Muscle layer of colon (tissue), 2 donors: Measurements from ENCODE around the gene CNGB1.

Experiments
- H3K27ac ChIP-seq: one replicate; pipeline ENCODE4 v1.7.0; 2013; ENCODE audit warnings: low read depth, mild to moderate bottlenecking, low read length, moderate library complexity
- H3K27me3 ChIP-seq, 2 donors: one replicate each; pipeline ENCODE4 v1.7.0; 2013; ENCODE audit warnings: low read length in 2 of 2, mild to moderate bottlenecking in 2 of 2; ENCODE audit not compliant: insufficient read depth in 2 of 2, control insufficient read depth in 1 of 2
- H3K36me3 ChIP-seq: one replicate; pipeline ENCODE4 v1.7.0; 2013; ENCODE audit warnings: mild to moderate bottlenecking, low read length; ENCODE audit not compliant: insufficient read depth
- H3K4me1 ChIP-seq: one replicate; pipeline ENCODE4 v1.7.0; 2013; ENCODE audit warnings: mild to moderate bottlenecking, low read length; ENCODE audit not compliant: insufficient read depth
- H3K4me3 ChIP-seq, 2 donors: one replicate each; pipeline ENCODE4 v1.7.0; 2013; ENCODE audit warnings: low read length in 2 of 2, low read depth in 1 of 2, mild to moderate bottlenecking in 1 of 2, moderate library complexity in 1 of 2
- H3K9ac ChIP-seq: one replicate; pipeline ENCODE4 v1.7.0; 2013; ENCODE audit warnings: low read length
- H3K9me3 ChIP-seq: one replicate; pipeline ENCODE4 v1.7.0; 2013; ENCODE audit warnings: mild to moderate bottlenecking, low read length
- donor health status: abdominal sarcoma.
- donor health status: Adenocarcinoma of cecum.

CNGB1 gene

GRCh38 chr16:57957673-57958392, 13.1 kb downstream of the CNGB1 start:
- no peaks in the 10 kb centered on the region for H3K9me3 ChIP-seq
- no peak overlapping the region for H3K4me3 ChIP-seq
- no peak overlapping the region for H3K27ac ChIP-seq
- H3K36me3 ChIP-seq: no peaks in the 10 kb centered on the region
- H3K4me1 ChIP-seq: no peaks in the 10 kb centered on the region
- no peaks in the 10 kb centered on the region for H3K27me3 ChIP-seq
- no peak overlapping the region for H3K9ac ChIP-seq

GRCh38 chr16:57956924-57957672, 13.8 kb downstream of the CNGB1 start:
- no peak overlapping the region for H3K27ac ChIP-seq
- H3K4me3 ChIP-seq: no peak overlapping the region
- H3K4me1 ChIP-seq: no peaks in the 10 kb centered on the region
- no peaks in the 10 kb centered on the region for H3K36me3 ChIP-seq
- H3K9me3 ChIP-seq: no peaks in the 10 kb centered on the region
- no peaks in the 10 kb centered on the region for H3K27me3 ChIP-seq
- no peak overlapping the region for H3K9ac ChIP-seq

- H3K4me3 ChIP-seq: no peak overlapping the region
- no peaks in the 10 kb centered on the region for H3K27me3 ChIP-seq
- H3K4me1 ChIP-seq: no peaks in the 10 kb centered on the region
- no peak overlapping the region for H3K9ac ChIP-seq
- H3K9me3 ChIP-seq: no peaks in the 10 kb centered on the region
- H3K27ac ChIP-seq: no peak overlapping the region
- H3K36me3 ChIP-seq: no peaks in the 10 kb centered on the region
These were observed 14.6 kb downstream of the CNGB1 start for GRCh38 chr16:57956270-57956808.

GRCh38 chr16:57955572-57956188, 15.2 kb downstream of the CNGB1 start:
- H3K4me1 ChIP-seq: no peaks in the 10 kb centered on the region
- H3K27ac ChIP-seq: no peak overlapping the region
- no peak overlapping the region for H3K9ac ChIP-seq
- no peak overlapping the region for H3K4me3 ChIP-seq
- no peaks in the 10 kb centered on the region for H3K27me3 ChIP-seq
- no peaks in the 10 kb centered on the region for H3K36me3 ChIP-seq
- H3K9me3 ChIP-seq: no peaks in the 10 kb centered on the region

GRCh38 chr16:57953857-57954256, 17.1 kb downstream of the CNGB1 start:
- Histone ChIP-seq H3K27ac (no peak overlapping the region), H3K36me3 (no peaks in the 10 kb centered on the region), H3K9ac (no peak overlapping the region), H3K9me3 (no peaks in the 10 kb centered on the region), H3K27me3 (no peaks in the 10 kb centered on the region), H3K4me3 (no peak overlapping the region), H3K4me1 (no peaks in the 10 kb centered on the region)

- no peaks in the 10 kb centered on the region for H3K27me3 ChIP-seq
- H3K4me1 ChIP-seq: no peaks in the 10 kb centered on the region
- no peak overlapping the region for H3K27ac ChIP-seq
- no peaks in the 10 kb centered on the region for H3K36me3 ChIP-seq
- H3K9me3 ChIP-seq: no peaks in the 10 kb centered on the region
- no peak overlapping the region for H3K4me3 ChIP-seq
- H3K9ac ChIP-seq: no peak overlapping the region
These were observed 18.0 kb downstream of the CNGB1 start for GRCh38 chr16:57952909-57953308.

- no peaks in the 10 kb centered on the region for H3K36me3 ChIP-seq
- H3K27me3 ChIP-seq: no peaks in the 10 kb centered on the region
- no peaks in the 10 kb centered on the region for H3K4me1 ChIP-seq
- no peaks in the 10 kb centered on the region for H3K9me3 ChIP-seq
- H3K9ac ChIP-seq: no peak overlapping the region
- no peak overlapping the region for H3K4me3 ChIP-seq
- no peak overlapping the region for H3K27ac ChIP-seq
These were observed 19.5 kb downstream of the CNGB1 start for GRCh38 chr16:57951204-57951960.

- no peaks in the 10 kb centered on the region for H3K36me3 ChIP-seq
- H3K9ac ChIP-seq: no peak overlapping the region
- no peaks in the 10 kb centered on the region for H3K9me3 ChIP-seq
- no peak overlapping the region for H3K4me3 ChIP-seq
- H3K27me3 ChIP-seq: no peaks in the 10 kb centered on the region
- H3K4me1 ChIP-seq: no peaks in the 10 kb centered on the region
- no peak overlapping the region for H3K27ac ChIP-seq
These were observed 20.5 kb downstream of the CNGB1 start for GRCh38 chr16:57950382-57950781.

- no peaks in the 10 kb centered on the region for H3K36me3 ChIP-seq
- H3K9ac ChIP-seq: no peak overlapping the region
- no peaks in the 10 kb centered on the region for H3K4me1 ChIP-seq
- no peaks in the 10 kb centered on the region for H3K9me3 ChIP-seq
- no peak overlapping the region for H3K4me3 ChIP-seq
- H3K27ac ChIP-seq: no peak overlapping the region
- H3K27me3 ChIP-seq: no peaks in the 10 kb centered on the region
These were observed 21.2 kb downstream of the CNGB1 start for GRCh38 chr16:57949595-57950238.

GRCh38 chr16:57949013-57949412, 21.9 kb downstream of the CNGB1 start:
- H3K27ac ChIP-seq: no peak overlapping the region
- H3K4me3 ChIP-seq: no peak overlapping the region
- no peaks in the 10 kb centered on the region for H3K36me3 ChIP-seq
- no peak overlapping the region for H3K9ac ChIP-seq
- H3K9me3 ChIP-seq: no peaks in the 10 kb centered on the region
- no peaks in the 10 kb centered on the region for H3K27me3 ChIP-seq
- no peaks in the 10 kb centered on the region for H3K4me1 ChIP-seq

- Histone ChIP-seq H3K9me3 (no peaks in the 10 kb centered on the region), H3K27ac (no peak overlapping the region), H3K36me3 (no peaks in the 10 kb centered on the region)
These were observed 22.9 kb downstream of the CNGB1 start for GRCh38 chr16:57948027-57948426.

More at GRCh38 chr16:57948027-57948426, 22.9 kb downstream of the CNGB1 start:
- Histone ChIP-seq H3K4me3 (no peak overlapping the region), H3K9ac (no peak overlapping the region), H3K4me1 (no peaks in the 10 kb centered on the region), H3K27me3 (no peaks in the 10 kb centered on the region)
